Astrocyte of the cerebellum (primary cell): ENCODE results near the gene SLC17A7.

Experiments used
- DNase-seq: peaks from one replicate; pipeline ENCODE4 v3.0.0-alpha.2; 2011; ENCODE audit warnings: low read depth
- H3K4me3 ChIP-seq: 2 replicates; pipeline ENCODE4 v1.5.1; 2011; ENCODE audit warnings: mild to moderate bottlenecking, low read depth, low read length, moderate library complexity
- in situ Hi-C: cut with HindIII; loops from 2 replicates; pipeline ENCODE4 v1.10.0; 2017; ENCODE audit warnings: low sequenced_read_pairs
- TF ChIP-seq, protein P1 (sequence below): IDR thresholded peaks from 2 replicates; pipeline ENCODE4 v1.5.1; 2012; ENCODE audit warnings: low read length, low read depth, moderate library complexity, mild to moderate bottlenecking; ENCODE audit errors: missing control alignments

SLC17A7 gene

DNA sequence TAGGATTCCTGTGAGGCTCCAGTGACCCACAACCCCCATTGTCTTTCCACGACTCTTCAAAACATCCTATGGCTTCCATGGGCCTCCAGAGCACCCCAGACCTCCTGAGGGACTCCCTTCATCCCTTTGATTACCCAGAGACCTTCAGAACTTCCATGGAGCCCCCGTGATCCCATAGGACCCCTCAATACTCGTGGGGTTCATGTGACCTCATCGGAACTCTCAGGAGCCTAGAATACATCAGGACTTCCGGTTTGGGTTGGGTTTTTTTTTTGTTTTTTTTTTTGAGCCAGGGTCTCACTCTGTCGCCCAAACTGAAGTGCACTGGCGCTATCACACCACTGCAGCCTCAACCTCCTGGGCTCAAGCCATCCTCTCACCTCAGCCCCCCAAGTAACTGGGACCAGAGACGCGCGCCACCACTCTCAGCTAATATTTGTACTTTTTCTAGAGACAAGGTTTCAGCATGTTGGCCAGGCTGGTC is 12.5 kb upstream of the SLC17A7 start:
- in situ Hi-C loops, result no loop called here
- peak overlapping the region; percentile 61 for H3K4me3 ChIP-seq
- TF ChIP-seq, protein P1, sequence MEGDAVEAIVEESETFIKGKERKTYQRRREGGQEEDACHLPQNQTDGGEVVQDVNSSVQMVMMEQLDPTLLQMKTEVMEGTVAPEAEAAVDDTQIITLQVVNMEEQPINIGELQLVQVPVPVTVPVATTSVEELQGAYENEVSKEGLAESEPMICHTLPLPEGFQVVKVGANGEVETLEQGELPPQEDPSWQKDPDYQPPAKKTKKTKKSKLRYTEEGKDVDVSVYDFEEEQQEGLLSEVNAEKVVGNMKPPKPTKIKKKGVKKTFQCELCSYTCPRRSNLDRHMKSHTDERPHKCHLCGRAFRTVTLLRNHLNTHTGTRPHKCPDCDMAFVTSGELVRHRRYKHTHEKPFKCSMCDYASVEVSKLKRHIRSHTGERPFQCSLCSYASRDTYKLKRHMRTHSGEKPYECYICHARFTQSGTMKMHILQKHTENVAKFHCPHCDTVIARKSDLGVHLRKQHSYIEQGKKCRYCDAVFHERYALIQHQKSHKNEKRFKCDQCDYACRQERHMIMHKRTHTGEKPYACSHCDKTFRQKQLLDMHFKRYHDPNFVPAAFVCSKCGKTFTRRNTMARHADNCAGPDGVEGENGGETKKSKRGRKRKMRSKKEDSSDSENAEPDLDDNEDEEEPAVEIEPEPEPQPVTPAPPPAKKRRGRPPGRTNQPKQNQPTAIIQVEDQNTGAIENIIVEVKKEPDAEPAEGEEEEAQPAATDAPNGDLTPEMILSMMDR, result no peak
- no peak for DNase-seq

DNA sequence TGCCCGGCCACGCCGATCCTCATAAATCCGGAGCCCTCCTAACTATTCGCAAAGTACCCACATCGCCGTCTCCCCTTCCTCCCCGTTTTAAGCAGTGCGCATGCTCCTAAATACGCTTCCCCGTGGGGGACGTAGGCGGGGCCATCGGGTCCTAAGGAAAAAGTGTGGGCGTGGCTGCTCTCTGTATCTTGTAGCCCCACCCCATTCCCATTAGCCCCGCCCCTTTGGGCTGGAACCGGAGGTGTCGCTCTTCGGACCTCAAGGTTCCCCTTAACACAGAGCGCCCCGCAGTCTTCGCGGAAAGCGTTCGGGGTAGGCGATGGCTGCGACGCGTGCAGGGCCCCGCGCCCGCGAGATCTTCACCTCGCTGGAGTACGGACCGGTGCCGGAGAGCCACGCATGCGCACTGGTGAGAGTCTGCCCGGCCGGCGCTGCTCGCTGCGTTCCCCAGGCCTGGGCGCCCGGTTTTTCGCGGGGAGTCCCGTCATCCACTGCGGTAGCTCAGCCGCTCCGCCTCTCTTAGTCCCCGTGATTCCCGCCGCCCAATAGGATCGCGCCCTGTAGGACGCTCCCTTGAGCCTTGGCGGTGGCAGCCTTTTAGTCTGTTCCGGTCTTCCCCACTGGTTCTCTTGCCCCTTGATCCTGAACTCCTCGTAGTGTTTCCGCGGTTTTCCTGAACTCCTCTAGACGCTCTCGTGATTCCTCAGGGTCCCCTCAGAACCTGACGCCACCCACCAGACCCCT is 11.9 kb upstream of the SLC17A7 start, which contains the start of gene ALDH16A1:
TSS of gene ALDH16A1 (plus strand) at position 213 of the 744 bp plus-strand sequence. CDS start at position 320, 107 bp downstream.
- TF ChIP-seq, protein P1, result no peak
- in situ Hi-C loops, result no loop called here

DNA sequence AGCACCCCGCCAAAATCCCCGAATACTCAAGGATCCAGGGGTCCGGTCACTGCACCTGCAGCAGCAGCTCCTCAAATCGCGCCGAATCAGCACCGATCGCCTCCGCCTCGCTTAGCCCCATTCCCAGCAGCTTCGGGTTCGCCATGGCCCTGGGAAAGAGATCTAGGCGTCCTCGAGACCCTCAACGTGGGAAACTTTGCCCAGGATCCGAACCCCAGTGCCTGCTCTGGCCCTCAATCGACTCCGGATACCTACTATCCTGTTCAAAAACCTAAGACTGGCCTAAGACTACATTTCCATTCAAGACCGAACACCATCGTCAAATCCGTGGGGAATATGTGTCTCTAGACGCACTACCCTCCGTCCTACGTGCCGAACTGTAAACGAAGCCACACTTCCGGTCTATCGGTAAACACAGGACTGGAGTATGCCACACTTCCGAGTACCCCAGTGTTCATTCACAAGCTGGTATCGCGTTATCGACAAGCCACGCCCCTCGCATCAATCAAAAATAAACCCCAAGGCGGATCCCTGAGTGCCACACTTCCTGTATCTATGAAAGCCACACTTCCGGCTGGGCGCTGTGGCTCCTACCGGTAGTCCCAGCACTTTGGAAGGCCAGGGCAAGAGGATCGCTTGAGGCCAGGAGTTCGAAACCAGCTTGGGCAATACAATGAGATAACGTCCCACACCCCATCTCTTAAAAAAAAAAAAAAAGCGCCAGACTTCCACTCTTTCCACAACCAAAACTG is 10.3 kb upstream of the SLC17A7 start, which contains the start of gene PIH1D1:
TSS of gene PIH1D1 (minus strand) at position 385 of the 752 bp plus-strand sequence. CDS start at position 145, 240 bp downstream.
- peak; percentile 99 for DNase-seq
- TF ChIP-seq, protein P1, result peak; percentile 40
- peak within 1 kb of the TSS; percentile 81 for H3K4me3 ChIP-seq
- in situ Hi-C loops, result no loop called here

More for the DNA sequence above, 11.9 kb upstream of the SLC17A7 start, which contains the start of gene ALDH16A1:
- H3K4me3 ChIP-seq, result peak within 1 kb of the TSS; percentile 61
- peak; percentile 95 for DNase-seq

DNA sequence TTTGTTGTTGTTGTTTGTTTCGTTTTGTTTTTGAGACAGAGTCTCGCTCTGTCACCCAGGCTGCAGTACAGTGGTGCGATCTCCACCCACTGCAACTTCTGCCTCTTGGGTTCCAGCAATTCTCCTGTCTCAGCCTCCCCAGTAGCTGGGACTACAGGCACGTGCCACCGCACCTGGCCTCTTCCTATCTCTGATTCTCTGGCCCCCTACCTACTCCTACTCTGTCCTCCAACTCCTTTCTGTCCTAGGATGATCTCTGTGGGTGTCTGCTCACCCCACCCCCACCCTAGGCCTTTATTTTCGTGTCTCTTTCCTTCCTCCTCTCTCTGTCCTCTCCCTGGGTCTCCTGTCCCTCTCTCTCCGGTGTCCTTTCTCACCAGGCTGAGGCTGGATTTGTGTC is 9.1 kb upstream of the SLC17A7 start:
- H3K4me3 ChIP-seq, result peak overlapping the region; percentile 81
- TF ChIP-seq, protein P1, result no peak
- in situ Hi-C loops, result no loop called here
- no peak for DNase-seq

DNA sequence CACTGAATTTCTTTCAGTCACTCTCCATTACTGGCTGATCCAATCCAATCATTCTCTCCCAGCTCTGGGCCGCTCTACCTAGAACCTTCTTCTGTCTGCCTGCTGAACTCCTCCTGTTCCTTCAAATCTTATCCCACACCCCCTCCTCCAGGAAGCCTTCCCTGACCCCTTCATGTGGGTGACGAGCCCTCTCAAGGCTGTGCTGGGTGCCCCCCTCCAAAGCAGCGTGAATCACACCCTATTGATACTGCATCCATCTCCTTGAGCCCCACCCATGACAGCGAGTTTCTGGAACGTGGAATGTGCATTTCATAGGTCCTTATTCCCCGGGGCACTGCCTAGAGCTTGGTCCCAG is 7.1 kb upstream of the SLC17A7 start:
- TF ChIP-seq, protein P1, result no peak
- in situ Hi-C loops, result no loop called here
- no peak overlapping the region for H3K4me3 ChIP-seq
- no peak for DNase-seq
